IPS-NIHi7 (cell line): ENCODE results near the gene MFSD11.
"Not testable (repeated sequence)": the region's sequence is repeated elsewhere in the genome, so short reads cannot be mapped to it uniquely, and the experiment has no call there.

Experiments
- DNase-seq: peaks from one replicate; pipeline ENCODE4 v3.0.0; 2012; ENCODE audit warnings: mixed read lengths; ENCODE audit errors: extremely low spot score

Gene MFSD11

DNA sequence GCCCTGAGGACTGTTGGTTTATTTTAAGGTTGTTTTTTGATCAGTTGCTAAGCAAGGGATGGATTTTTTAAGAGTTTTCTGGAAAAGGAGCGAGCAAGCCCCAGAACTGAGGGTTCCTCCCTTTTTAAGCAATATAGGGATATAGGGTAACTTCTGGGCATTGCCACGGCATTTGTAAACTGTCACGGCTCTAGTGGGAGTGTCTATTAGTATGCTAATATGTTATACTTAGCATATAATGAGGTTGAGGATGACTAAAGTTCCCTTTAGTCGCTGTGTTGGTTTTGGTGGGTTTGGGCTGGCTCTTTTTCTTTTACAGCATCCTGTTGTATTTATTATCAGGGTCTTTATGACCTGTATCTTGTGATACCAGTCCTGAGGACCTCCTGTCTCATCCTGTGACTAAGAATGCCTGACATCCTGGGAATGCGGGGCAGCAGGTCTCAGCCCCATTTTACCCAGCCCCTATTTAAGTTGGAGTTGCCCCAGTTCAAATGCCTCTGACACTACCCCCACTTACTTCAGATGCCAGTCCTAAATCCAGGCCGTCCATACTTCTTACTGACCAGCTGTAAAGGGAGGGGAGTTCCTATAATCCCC lies 59.4 kb downstream of the MFSD11 start:
- no peak for DNase-seq

DNA sequence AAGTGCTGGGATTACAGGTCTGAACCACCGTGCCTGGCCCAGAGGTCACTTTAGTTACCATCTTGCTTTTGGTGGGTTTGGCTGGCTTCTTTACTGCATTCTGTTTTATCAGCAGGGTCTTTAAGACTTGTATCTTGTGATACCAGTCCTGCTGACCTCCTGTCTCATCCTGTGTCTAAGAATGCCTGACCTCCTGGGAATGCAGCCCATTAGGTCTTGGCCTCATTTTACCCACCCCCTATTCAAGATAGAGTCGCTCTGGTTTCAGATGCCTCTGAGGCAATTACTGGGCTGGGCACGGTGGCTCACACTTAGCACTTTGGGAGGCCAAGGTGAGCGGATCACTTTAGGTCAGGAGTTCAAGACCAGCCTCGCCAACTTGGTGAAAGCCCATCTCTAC lies 63.8 kb downstream of the MFSD11 start:
- no peak for DNase-seq

DNA sequence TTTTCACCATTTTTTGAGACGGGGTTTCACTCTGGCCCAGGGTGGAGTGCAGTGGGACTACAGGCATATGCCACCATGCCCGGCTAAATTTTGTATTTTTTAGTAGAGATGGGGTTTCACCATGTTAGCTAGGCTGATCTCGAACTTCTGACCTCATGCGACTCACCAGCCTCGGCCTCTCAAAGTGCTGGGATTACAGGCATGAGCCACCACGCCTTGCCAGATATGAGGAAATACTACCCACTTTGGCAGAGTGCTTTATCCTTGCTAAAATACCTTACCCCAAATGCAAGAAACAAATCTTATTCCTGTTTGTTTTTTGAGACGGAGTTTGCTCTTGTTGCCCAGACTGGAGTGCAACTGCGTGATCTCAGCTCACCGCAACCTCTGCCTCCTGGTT lies 67.4 kb downstream of the MFSD11 start:
- DNase-seq = no peak

DNA sequence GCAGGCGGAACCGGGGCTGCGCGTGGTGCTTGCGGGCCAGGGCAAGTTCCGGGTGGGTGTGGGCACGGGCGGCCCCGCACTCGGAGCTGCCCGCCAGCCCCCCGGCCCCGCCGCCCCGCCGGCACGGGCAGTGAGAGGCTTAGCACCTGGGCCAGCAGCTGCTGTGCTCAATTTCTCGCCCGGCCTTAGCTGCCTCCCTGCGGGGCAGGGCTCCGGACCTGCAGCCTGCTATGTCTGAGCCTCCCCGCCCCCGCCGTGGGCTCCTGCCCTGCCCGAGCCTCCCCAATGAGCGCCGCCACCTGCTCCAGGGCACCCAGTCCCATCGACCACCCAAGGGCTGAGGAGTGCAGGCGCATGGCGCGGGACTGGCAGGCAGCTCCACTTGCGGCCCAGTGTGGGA lies 68.2 kb downstream of the MFSD11 start:
- not testable (repeated sequence) for DNase-seq

DNA sequence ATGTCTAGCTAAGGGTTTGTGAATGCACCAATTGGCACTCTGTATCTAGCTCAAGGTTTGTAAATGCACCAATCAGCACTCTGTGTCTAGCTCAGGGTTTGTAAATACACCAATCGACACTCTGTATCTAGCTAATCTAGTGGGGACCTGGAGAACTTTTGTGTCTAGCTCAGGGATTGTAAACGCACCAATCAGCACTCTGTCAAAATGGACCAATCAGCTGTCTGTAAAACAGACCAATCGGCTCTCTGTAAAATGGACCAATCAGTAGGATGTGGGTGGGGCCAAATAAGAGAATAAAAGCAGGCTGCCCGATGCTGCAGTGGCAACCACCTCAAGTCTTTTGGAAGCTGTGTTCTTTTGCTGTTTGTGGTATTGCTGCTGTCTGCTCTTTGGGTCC lies 68.8 kb downstream of the MFSD11 start:
- DNase-seq = not testable (repeated sequence)

DNA sequence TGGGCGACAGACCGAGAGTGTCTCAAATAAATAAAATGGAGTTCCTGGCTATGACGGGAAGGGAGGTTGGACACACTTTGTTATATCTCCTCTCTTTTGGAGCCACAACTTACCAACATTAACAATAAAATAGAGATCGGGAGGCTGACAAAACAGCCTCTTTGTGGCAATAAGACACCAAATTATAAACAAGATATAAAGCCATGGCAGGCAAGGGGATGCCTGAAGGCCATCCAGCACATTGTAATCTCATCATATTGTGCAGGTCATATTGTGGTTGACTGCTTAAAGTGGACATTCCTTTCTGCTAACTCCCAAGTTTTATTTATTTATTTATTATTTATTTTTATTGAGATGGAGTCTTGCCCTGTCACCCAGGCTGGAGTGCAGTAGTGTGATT lies 70.4 kb downstream of the MFSD11 start:
- no peak for DNase-seq

DNA sequence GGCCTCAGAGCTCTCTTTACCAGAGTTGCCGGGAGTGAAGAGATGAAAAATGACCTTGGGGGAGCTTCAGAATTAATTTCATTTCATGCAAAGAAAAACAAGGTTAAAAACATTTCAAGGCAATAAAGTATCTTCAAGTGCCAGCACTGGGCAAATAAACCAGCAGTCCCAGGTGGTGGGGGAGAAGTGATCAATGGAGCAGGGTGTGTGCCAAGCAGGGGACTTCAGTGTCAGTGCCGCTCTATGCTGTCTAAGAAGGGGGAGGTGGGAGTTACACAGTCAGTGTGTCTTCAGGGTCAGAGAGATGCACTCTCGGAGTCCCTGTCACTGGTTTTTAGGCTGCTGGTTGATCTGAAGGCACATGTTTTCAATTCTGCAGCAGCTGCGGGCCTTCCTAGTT lies 73.0 kb downstream of the MFSD11 start:
- DNase-seq = no peak

DNA sequence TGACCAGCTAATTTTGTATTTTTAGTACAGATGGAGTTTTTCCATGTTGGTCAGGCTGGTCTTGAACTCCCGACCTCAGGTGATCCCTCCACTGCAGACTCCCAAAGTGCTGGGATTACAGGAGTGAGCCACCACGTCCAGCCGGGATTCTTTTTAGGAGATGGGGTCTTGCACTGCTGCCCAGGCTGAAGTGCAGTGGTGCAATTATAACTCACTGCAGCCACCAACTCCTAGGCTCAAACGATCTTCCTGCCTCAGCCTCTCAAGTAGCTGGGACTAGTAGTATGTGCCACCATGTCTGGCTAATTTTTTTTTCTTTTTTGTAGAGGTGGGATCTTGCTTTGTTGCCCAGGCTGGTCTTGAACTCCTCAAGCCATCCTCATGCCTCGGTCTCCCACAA lies 73.9 kb downstream of the MFSD11 start:
- DNase-seq = no peak

DNA sequence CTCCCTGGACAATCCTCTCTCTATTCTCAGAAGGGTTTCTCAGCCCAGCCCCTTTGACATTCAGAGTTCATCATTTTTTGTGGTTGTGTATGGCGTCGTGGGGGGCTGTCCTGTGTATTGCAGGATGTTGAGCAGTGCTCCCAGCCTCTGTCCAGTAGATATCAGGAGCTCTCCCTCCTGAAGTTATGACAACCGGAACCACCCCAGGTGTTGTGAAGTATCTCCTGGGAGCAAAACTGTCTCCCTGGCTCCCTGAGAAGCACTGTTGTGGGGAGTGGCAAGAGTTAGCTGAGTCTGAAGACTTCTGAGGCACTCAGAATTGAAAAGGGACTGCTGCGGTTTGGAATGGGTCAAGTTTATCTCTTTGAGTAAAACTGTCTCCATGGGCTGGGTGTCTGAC lies 74.3 kb downstream of the MFSD11 start:
- DNase-seq = no peak

DNA sequence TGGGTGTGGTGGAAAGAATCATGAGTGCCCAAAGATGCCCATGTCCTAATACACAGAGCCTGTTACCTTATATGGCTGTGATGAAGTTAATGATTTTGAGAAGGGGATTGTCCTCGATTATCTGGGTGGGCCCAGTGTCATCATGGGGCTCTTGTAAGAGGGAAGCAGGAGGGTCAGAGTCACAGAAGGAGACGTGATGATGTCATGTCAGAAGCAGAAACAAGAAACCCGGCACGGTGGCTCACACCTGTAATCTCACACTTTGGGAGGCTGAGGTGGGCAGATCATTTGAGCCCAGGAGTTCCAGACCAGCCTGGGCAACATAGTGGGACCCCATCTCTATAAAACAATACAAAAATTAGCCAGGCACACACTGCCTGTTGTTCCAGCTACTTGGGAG lies 75.0 kb downstream of the MFSD11 start:
- no peak for DNase-seq

DNA sequence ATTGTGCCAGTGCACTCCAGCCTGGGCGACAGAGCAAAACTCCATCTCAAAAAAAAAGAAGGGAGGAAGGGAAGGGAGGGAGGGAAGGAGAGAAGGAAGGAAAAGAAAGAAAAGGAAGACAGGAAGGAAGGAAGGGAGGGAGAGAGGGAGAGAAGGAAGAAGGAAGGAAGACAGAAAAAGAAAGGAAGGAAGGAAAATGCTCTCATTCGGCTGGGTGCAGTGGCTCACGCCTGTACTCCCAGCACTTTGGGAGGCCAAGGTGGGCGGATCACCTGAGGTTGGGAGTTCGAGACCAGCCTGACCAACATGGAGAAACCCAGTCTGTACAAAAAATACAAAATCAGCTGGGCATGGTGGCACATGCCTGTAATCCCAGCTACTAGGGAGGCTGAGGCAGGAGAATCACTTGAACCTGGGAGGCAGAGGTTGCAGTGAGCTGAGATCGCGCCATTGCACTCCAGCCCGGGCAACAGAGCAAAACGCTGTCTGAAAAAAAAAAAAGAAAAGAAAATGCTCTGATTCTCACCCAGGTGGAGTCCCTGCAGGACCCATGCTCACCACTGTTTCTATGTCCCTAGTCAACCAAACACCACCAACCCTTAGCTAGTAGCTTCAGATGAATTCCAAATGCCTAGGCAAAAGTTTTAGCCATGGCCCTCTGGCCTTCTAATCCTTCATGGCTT lies 78.1 kb downstream of the MFSD11 start:
- DNase-seq = not testable (repeated sequence)

DNA sequence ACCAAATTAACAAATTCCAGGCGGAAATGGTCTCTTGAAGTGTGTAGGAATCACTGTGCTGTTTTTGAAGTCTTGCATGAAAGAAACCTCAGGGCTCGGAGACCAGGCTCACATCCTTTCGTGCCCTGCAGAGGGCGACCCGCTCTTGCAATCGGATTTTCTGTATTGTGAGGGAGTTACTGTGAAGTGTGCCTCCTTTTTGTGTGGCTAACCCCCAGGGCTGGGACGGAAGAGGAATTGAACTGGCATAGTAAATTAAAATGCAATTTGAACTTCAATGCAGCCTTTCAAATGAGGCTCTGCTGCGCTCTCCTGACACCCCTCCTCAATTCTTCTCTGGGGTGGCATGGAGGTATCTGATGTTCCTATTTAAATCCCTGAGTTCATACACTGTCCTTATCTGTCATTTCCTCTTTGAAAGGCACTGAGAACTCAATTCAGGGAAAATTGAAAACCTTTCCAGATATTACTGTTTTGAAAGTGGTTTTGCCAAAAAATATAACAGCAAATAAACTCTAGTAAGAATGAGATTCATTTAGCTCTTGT lies 78.7 kb downstream of the MFSD11 start:
- DNase-seq = peak; percentile 87

DNA sequence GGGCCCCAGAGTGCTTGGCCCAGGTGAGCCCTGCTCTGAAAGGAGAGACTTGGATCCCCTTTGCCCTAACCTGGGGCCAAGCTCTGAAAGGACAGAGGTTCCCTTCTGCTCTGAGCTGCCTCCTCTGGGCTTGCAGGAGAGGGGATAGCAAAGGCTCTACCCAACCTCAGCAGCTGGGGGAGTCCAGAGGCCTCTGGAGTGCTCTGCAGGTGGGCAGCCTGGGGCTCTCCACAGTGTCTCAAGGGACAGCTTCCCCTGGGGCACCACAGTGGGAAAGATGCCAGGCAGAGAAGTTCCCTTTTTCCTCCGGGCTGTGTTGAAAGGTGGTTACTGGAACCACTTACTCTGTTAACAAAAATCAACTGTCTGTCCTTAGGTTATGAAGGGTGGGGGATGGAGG lies 82.1 kb downstream of the MFSD11 start:
- no peak for DNase-seq

DNA sequence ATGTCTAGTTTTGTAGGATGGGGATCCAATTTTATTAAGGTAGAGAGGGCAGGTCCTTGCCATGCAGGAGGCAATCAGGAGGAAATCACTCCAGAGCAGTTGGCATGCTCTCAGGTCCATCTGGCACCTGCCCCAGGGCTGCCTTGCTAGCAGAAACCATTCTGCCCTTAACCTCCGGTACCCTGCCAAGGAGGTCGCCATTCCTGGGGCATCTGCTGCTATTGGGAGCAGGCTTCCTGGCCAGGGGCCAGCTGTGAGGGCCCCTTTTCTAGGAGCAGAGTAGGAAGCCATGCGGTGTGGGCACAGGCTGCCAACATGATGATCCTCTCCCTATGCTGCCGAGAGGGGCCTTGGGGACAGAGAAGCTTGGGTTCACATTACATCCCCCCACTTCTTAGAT lies 82.6 kb downstream of the MFSD11 start:
- DNase-seq = no peak

DNA sequence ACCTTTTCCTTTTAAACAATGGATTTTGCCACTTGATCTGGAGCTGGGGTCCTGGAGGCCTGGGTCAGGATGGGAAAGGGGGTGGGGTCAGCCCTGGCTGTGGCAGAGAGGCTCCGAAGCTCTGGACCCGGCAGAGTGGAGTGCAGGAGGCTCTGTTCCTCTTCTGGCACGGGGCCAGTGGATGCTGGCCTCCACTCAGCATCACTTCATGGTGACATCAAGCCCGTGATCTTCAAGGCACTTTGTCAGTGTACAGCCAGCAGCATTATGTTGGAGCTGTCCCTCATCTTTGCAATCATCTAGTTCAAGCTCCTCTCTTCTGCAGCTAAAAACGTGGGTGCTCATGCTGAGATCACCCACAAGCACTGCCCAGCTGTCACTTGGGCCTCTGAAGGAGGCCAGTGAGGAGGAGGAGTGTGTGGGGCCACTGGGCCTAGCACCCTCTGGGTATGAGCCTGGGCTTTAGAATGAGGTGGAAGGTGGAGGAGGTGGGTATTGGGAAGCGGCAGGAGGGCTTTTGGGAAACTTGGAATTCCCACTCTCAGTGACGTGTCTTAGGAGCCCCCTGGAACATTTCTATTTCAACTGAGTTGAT lies 84.4 kb downstream of the MFSD11 start:
- DNase-seq = peak; percentile 3

DNA sequence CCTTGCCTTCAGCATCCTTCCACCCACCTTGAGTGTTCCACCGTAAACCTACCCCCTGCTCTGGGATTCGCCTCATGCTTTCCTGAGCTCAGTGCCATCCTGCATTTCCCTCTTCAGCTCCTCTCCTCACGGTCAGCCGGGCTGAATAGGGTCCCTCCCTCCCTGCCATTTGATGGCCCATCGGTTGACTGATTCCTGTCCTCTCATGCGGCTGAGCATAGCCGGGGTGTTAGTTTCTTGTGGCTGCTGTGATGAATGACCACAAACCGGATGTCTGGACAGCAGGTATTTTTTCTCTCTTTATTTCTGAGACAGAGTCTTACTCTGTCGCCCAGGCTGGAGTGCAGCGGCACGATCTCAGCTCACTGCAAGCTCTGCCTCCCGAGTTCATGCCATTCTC lies 86.2 kb downstream of the MFSD11 start:
- DNase-seq = peak; percentile 5

DNA sequence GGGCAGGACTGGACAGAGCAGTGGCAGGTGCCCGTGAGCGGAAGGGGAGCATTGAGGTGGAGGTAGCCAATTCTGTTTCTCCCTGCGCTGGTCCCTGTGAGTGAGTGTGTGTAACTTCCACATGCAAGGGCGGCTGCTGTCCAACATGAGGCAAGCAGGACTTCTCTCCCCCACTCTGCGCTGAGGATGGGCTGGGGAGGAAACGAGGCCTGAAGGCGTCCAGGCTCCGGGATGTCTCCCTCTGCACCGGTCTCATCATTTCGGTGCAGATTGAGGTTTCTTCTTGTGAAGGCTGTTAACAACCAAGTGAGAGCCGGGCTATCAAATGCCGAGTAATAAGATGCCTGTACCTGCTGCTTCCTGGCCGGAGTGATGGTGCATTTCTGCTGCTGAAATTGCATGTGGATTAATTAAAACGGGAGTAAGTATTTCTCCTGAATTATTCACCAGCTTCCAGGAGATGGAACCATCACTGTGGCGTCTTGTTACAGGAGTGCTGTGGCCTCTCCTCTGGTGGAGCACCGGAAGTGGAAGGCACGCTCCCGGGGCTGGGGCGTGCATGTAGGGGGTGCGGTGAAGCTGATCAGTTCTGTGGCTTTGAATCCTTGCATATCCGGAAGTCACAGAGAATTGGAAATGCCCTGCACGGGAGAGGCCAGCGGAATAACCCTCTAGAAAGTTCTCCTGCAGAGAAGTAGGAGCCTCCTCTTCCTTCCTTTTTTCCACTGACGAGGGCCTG lies 88.6 kb downstream of the MFSD11 start:
- DNase-seq = peak; percentile 11

DNA sequence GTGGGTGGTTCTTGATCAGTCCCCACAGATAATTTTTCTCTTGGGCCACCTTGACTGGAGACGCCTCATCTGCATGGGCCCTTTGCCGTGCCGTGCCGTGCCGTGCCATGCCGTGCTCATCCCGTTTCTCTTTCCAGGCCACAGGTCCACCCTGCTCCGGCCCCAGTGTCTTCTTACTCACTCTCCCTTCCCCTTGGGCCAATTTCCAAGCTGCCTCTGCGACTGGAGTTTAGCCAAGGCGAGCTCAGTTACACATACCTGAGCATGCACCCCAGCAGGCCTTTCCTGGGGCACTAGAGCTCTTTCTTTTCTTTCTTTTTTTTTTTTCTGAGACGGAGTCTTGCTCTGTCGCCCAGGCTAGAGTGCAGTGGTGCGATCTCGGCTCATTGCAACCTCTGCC lies 89.8 kb downstream of the MFSD11 start:
- no peak for DNase-seq
